K562 (cell line): ENCODE results near the gene ARID5B. TPM values are rescaled to one million over a fixed set of nuclear protein-coding genes. Genes with fewer than 3 reads are reported as not detected.

Source experiments
- ATAC-seq: fragments of 200-7000 bp; cut with Tn5 transposase; 3 replicates; pipeline ENCODE4 v1.9.1; 2020; ENCODE audit warnings: moderate library complexity
- BruUV-seq: library from RNA; stranded (reverse); fragments of 400-500 nt; replicated peaks from 2 replicates; lab custom pipeline; 2021; lab: Mats Ljungman, UMichigan
- CTCF ChIA-PET: fragments of 300-600 bp; formaldehyde crosslinking; extraction: SDS; loops from one replicate; lab custom pipeline; 2021; ENCODE audit warnings: low intra/inter-chr PET ratio; lab: Yijun Ruan, JAX
- POLR2A ChIA-PET: fragments of 300-600, 350-650 bp; sonication (Branson Sonifier 250); formaldehyde crosslinking; extraction: SDS; loops from one replicate; lab custom pipeline; 2021; ENCODE audit warnings: antibody characterized with exemption, inconsistent platforms; lab: Yijun Ruan, JAX
- DNase-seq, 4 experiments: peaks; one replicate each; pipeline versions ENCODE4 v3.0.0 to v3.0.0-alpha.2; 2011 to 2018; ENCODE audit warnings: low spot score in 3 of 4, mixed read lengths in 3 of 4; ENCODE audit errors: extremely low read depth in 1 of 4
- FAIRE-seq: peaks from 2 replicates; lab custom pipeline; 2011; peaks lifted over from hg19 to GRCh38; lab: Jason Lieb, UNC
- H2AFZ ChIP-seq: 2 replicates; pipeline ENCODE4 v1.6.0; 2011; ENCODE audit warnings: low read depth, low read length, control low read depth, inconsistent platforms
- H3K27ac ChIP-seq: fragments of 200-600 bp; 3 replicates; pipeline ENCODE4 v1.8.0; 2011; ENCODE audit warnings: low read depth, mild to moderate bottlenecking, control low read depth, inconsistent platforms, low read length, moderate library complexity, mixed read lengths; ENCODE audit errors: extremely low read depth
- H3K27me3 ChIP-seq, 2 experiments: fragments of 300-600 bp in 1 of 2; 2 replicates in 1 of 2; 3 replicates in 1 of 2; pipeline versions ENCODE4 v1.6.0 to v1.8.0; 2011; ENCODE audit warnings: inconsistent platforms in 2 of 2, low read length in 2 of 2, mild to moderate bottlenecking in 1 of 2, mixed read lengths in 1 of 2, moderate library complexity in 1 of 2; ENCODE audit not compliant: control insufficient read depth in 2 of 2, insufficient read depth in 2 of 2
- H3K36me3 ChIP-seq: fragments of 300-600 bp; 3 replicates; pipeline ENCODE4 v1.8.0; 2011; ENCODE audit warnings: mild to moderate bottlenecking, low read length, inconsistent platforms; ENCODE audit not compliant: control insufficient read depth, insufficient read depth
- H3K4me1 ChIP-seq, 2 experiments: fragments of 200-600 bp in 1 of 2; replicated peaks in 1 of 2; 2 replicates in 1 of 2; 3 replicates in 1 of 2; pipeline versions ENCODE4 v1.5.1 to v1.8.0; 2011; ENCODE audit warnings: inconsistent platforms in 2 of 2, low read length in 2 of 2, mild to moderate bottlenecking in 1 of 2, mixed read lengths in 1 of 2, moderate library complexity in 1 of 2; ENCODE audit not compliant: control insufficient read depth in 2 of 2, insufficient read depth in 2 of 2
- H3K4me2 ChIP-seq: 2 replicates; pipeline ENCODE4 v1.6.1; 2011; ENCODE audit warnings: low read length, control low read depth, inconsistent platforms, mixed read lengths; ENCODE audit not compliant: insufficient read depth
- H3K4me3 ChIP-seq: fragments of 200-600 bp; sonication (generic), shearing (Covaris generic); 2 replicates; pipeline ENCODE4 v1.5.1; 2016; ENCODE audit warnings: control low read depth, inconsistent platforms
- H3K79me2 ChIP-seq: fragments of 200-600 bp; 3 replicates; pipeline ENCODE4 v1.8.0; 2011; ENCODE audit warnings: low read length, inconsistent platforms; ENCODE audit not compliant: control insufficient read depth, insufficient read depth
- H3K9ac ChIP-seq, 2 experiments: 2 replicates each; pipeline versions ENCODE4 v1.6.0 to v1.6.1; 2011; ENCODE audit warnings: low read depth in 2 of 2, low read length in 2 of 2, control low read depth in 1 of 2, inconsistent platforms in 1 of 2, mild to moderate bottlenecking in 1 of 2, mixed read lengths in 1 of 2; ENCODE audit not compliant: insufficient read depth in 1 of 2
- H3K9me1 ChIP-seq: one replicate; pipeline ENCODE4 v1.6.0; 2011; ENCODE audit warnings: inconsistent platforms, mild to moderate bottlenecking, low read length, moderate library complexity; ENCODE audit not compliant: control insufficient read depth, insufficient read depth
- H3K9me3 ChIP-seq: replicated peaks from 2 replicates; pipeline ENCODE4 v1.5.1; 2011; ENCODE audit warnings: low read depth, low read length, inconsistent platforms; ENCODE audit not compliant: control insufficient read depth, insufficient read depth
- H4K20me1 ChIP-seq: replicated peaks from 2 replicates; pipeline ENCODE4 v1.6.1; 2011; ENCODE audit warnings: low read length, inconsistent platforms, mixed read lengths; ENCODE audit not compliant: control insufficient read depth, insufficient read depth
- KDM5B ChIP-seq: fragments of 200-600 bp; sonication (generic); IDR thresholded peaks from 2 replicates; pipeline ENCODE4 v1.6.1; 2012; ENCODE audit warnings: low read depth, mild to moderate bottlenecking, moderate library complexity, low read length, control low read depth, inconsistent platforms; ENCODE audit not compliant: insufficient replicate concordance
- L3MBTL2 ChIP-seq: fragments of 450-650 bp; IDR thresholded peaks from 2 replicates; pipeline ENCODE4 v1.6.1; 2016; ENCODE audit warnings: mild to moderate bottlenecking, moderate library complexity
- MTA3 ChIP-seq: fragments of 450-650 bp; formaldehyde crosslinking; IDR thresholded peaks from 2 replicates; pipeline ENCODE4 v1.6.1; 2017; ENCODE audit warnings: mild to moderate bottlenecking, borderline replicate concordance
- NRF1 ChIP-seq, 2 experiments: fragments of 450-650 bp; IDR thresholded peaks in 1 of 2; conservative IDR thresholded peaks in 1 of 2; 2 replicates each; pipeline ENCODE4 v1.6.1; 2014; ENCODE audit warnings: mild to moderate bottlenecking in 2 of 2
- SUPT5H ChIP-seq: fragments of 450-650 bp; IDR thresholded peaks from 2 replicates; pipeline ENCODE4 v1.6.1; 2016
- ZKSCAN1 ChIP-seq: fragments of 150-350 bp; IDR thresholded peaks from 2 replicates; pipeline ENCODE4 v1.6.1; 2016; ENCODE audit warnings: low read depth, low read length
- ZNF24 ChIP-seq: fragments of 450-650 bp; IDR thresholded peaks from 2 replicates; pipeline ENCODE4 v1.6.1; 2016
- ZNF436 ChIP-seq: fragments of 250-450, 450-650 bp; sonication (Bioruptor Pico); formaldehyde crosslinking; IDR thresholded peaks from 2 replicates; pipeline ENCODE4 v1.7.0; 2020; ENCODE audit warnings: mild to moderate bottlenecking
- ZNF76 ChIP-seq: fragments of 250-450 bp; sonication (Bioruptor Pico); IDR thresholded peaks from 2 replicates; pipeline ENCODE4 v1.4.0; 2020; ENCODE audit warnings: mild to moderate bottlenecking, moderate library complexity, borderline replicate concordance
- ZSCAN32 ChIP-seq: fragments of 450-650 bp; formaldehyde crosslinking; IDR thresholded peaks from 2 replicates; pipeline ENCODE4 v1.4.0; 2020; ENCODE audit warnings: mild to moderate bottlenecking, moderate library complexity
- WGBS: fragments of 100-300 bp; shearing (Covaris generic); methylation state at CpG from one replicate; pipeline ENCODE4 v1.1.6; 2016; ENCODE audit warnings: low coverage, mixed read lengths; ENCODE audit not compliant: insufficient coverage; ENCODE audit errors: missing lambda C conversion rate; 5-methylcytosine and 5-hydroxymethylcytosine counted together
- in situ Hi-C: fragments of 300-500 bp; cut with MboI; formaldehyde crosslinking; loops from 4 replicates; pipeline ENCODE4 v1.15.0; 2018; ENCODE audit warnings: inconsistent platforms, mixed read lengths
- intact Hi-C: fragments of 100-400 bp; cut with micrococcal nuclease; formaldehyde crosslinking; loops from 2 replicates; pipeline ENCODE4 v1.14.2; 2022
- polyA plus RNA-seq, 8 experiments: library from polyadenylated mRNA; depleted of rRNA in 4 of 8; stranded (reverse) in 5 of 8; unstranded in 3 of 8; fragments of >200 nt; fragmentation: Nextera tagmentation in 2 of 8; fragmentation: Illumina TruSeq in 1 of 8; extraction: Ambion mirVana in 2 of 8; extraction: Trizol in 1 of 8; gene quantifications; 2 replicates each; pipeline versions ENCODE4 v1.2.1 to v1.2.3, GENCODE V29; 2011 to 2014; ENCODE audit warnings: inconsistent platforms in 1 of 8, missing spikeins in 1 of 8
- total RNA-seq, 7 experiments: library from RNA; depleted of rRNA in 6 of 7; stranded (reverse); fragments of >200 nt in 6 of 7; fragmentation: Illumina TruSeq in 2 of 7; extraction: Trizol in 2 of 7; gene quantifications; 2 replicates each; pipeline versions ENCODE4 v1.2.1 to v1.2.3, GENCODE V29; 2011 to 2021; ENCODE audit warnings: low replicate concordance in 1 of 7
- TF ChIP-seq, protein P1 (sequence below): sonication (generic); formaldehyde crosslinking; IDR thresholded peaks from 2 replicates; pipeline ENCODE4 v1.4.0; 2020; ENCODE audit warnings: mild to moderate bottlenecking, missing genetic modification reagents

The ARID5B gene
- total and polyA plus RNA-seq, 9 of the 15 experiments (the other 6 are each of a cell fraction or from before 2014, with no cell fraction given): 0.48 to 1.6 (median 0.80) TPM

DNA sequence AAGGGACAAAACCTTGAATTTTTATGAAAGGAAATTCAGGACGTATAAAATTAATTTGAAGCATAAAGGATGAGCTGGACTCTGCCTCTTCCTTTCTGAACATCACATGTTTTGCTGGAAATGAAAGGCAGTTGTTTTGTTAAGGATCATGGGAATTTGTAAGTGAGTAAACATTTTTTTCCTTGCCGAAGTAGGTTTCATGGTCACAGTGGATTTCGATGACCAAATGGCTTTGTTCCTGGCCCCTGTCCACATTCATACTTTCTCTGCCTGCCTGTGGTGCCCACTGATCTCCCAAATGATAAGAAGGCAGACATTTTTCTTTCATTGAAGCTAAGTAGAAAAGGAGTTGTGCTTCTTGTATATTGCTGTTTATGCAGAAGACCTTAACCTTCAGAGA lies 104.2 kb downstream of the ARID5B start (continued):
- TF ChIP-seq ZNF436 (CRISPR knock-in tag): no peak
- TF ChIP-seq, protein P1, sequence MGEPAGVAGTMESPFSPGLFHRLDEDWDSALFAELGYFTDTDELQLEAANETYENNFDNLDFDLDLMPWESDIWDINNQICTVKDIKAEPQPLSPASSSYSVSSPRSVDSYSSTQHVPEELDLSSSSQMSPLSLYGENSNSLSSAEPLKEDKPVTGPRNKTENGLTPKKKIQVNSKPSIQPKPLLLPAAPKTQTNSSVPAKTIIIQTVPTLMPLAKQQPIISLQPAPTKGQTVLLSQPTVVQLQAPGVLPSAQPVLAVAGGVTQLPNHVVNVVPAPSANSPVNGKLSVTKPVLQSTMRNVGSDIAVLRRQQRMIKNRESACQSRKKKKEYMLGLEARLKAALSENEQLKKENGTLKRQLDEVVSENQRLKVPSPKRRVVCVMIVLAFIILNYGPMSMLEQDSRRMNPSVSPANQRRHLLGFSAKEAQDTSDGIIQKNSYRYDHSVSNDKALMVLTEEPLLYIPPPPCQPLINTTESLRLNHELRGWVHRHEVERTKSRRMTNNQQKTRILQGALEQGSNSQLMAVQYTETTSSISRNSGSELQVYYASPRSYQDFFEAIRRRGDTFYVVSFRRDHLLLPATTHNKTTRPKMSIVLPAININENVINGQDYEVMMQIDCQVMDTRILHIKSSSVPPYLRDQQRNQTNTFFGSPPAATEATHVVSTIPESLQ: no peak
- no peak for TF ChIP-seq L3MBTL2

- Histone ChIP-seq H3K4me1 (no peaks in the 10 kb centered on the region), H3K9me1 (no peaks in the 10 kb centered on the region), H3K9me3 (no peaks in the 10 kb centered on the region), H3K27ac (no peak overlapping the region), H2AFZ (no peak overlapping the region), H3K4me3 (no peak overlapping the region), H3K27me3 (no peaks in the 10 kb centered on the region), H3K79me2 (no peaks in the 10 kb centered on the region), H3K4me2 (no peak overlapping the region), H3K9ac (no peak overlapping the region), H3K36me3 (no peaks in the 10 kb centered on the region), H4K20me1 (no peaks in the 10 kb centered on the region)
- BruUV-seq: no TSS peak
- whole genome bisulfite sequencing: 14% methylated on average over 2 of the region's 2 CpGs
- in situ Hi-C loops (no loop called here), intact Hi-C loops (no loop called here)
- ChIA-PET CTCF (no interaction called here), POLR2A (interaction anchor here (1.4 kb wide), 1 partner anchor 15 kb away, joined by 4 read pairs; no protein-coding TSS in a partner anchor)
- DNase-seq (no peak), FAIRE-seq (no peak), ATAC-seq (no peak)
- TF ChIP-seq ZNF24: peak; percentile 96
- no peak for TF ChIP-seq NRF1 (conservative IDR thresholded peaks at IDR 0.05 in 1 of 2, IDR thresholded peaks at IDR 0.05 in 1 of 2)
- TF ChIP-seq ZNF76 (CRISPR knock-in tag): no peak
- TF ChIP-seq SUPT5H: no peak
- no peak for TF ChIP-seq MTA3
- TF ChIP-seq KDM5B: no peak
- TF ChIP-seq ZKSCAN1: peak; percentile 49; the same call in 1 of the 2 replicates
- no peak for TF ChIP-seq ZSCAN32 (CRISPR knock-in tag)
These were observed 105.6 kb downstream of the ARID5B start for GRCh38 chr10:62007145-62007544.
